ENCODE results near the gene COL6A1.
"Not testable (repeated sequence)": the region's sequence is repeated elsewhere in the genome, so short reads cannot be mapped to it uniquely, and the experiment has no call there.

The COL6A1 gene

GRCh38 chr21:45947296-45947695 is 34.3 kb upstream of the COL6A1 start:
- DNase-seq: no peak

GRCh38 chr21:45947716-45948255 is 33.8 kb upstream of the COL6A1 start:
- DNase-seq: no peak

GRCh38 chr21:45948576-45949141 is 32.9 kb upstream of the COL6A1 start:
- no peak for DNase-seq

DNA sequence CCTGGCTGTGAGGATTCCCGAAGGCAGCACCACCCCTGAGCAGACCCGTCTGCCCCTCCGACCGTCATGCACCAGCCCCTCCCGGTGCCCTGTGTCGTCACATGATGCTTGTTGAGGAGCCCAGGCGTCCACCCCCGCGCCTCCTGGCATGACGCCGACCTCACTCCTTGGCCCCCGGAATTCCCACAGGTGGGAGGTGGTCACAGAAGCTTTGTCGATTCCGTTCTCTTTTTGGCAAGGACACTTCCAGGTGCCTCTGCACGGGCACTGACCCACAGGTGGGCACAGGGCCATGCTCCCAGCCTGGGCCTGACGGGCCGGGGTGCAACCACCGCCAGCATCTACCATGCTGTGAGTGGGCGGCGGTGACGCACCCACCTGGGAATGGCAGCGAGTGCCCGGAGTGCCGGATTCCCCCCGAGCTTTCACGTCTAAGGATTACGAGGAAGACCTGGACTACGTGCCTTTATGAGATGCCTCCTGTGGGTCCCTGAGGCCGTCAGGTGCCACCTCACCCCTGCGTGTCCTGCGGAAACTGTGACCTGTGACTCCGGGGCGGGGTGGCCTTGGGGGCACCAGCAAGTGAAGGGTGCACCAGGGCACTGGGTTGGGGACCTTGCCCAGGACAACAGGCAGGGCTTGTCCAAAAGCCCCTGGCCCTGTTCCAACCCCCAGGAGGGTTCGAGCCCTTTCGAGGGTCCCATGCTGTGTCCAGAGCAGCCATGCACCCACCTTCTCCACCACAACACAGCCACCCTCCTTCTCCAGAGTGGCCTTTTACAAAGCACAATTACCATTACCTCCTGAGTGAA is 31.4 kb upstream of the COL6A1 start:
- no peak for DNase-seq

DNA sequence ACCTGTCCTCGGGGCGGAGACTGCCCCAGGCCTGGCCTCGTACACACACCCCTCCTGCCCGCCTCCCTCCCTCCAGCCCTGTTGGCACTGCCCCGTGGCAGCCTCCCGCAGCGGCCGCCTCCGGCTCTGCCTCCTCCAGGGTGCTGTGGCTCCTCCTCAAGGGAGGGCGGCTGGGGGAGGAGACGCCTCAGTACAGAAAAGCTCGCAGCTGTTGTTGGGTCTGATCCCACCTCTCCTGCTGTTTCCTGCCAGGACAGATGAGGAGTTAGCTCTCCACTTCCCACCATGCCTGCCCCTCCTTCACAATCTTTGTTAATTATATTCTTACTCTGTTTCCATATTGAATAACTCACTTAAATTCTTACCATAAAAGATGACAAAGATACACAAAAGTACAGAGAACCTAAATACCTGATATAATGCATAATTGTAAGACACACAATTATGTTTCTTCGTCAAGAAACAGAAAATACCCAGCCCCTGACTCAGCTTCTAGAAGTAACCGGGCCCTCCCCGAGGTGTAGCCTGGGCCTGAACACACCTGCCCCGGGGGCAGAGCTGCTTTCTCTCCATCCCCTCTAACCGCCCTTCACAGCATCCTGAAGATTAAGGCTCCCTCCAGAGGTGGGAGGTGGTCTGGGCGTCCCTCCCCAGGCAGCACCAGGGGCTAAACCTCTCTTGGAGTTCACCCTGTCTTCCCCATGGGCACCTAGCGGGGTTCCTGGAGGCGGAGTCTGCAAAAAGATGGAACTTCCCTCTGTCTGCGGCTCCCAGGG is 30.6 kb upstream of the COL6A1 start:
- no peak for DNase-seq

DNA sequence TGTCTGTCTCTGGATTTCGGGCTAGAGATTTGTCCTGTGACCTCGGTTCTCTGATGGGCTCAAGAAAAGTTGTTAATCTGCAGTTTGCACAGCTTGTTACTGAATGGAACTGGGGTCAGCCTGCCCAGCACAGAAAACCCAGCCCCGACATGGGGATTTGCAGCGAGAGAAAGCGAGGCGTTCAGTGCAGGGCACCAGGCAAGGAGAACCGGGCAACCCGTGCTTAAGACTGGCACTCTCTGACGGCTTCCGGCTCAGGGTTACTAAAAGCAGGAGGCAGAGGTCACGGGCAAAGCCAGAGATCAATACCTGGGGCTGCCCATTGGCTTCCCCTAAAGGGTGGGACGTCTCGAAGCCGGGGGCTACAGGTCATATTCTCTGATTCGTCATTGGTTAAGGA is 29.9 kb upstream of the COL6A1 start:
- DNase-seq: no peak

DNA sequence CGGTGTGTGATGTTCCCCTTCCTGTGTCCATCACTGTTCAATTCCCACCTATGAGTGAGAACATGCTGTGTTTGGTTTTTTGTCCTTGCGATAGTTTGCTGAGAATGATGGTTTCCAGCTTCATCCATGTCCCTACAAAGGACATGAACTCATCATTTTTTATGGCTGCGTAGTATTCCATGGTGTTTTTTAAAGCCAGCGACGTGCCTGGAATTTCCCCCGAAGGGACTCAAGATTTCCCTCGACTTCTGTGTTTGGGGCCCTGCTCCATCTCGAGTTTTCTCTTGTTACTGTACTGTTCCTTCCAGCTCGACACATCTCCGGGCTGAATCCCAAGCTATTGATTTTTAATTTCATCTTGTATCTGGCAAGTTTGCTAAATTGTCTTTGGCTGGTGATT is 29.0 kb upstream of the COL6A1 start:
- DNase-seq: not testable (repeated sequence)

DNA sequence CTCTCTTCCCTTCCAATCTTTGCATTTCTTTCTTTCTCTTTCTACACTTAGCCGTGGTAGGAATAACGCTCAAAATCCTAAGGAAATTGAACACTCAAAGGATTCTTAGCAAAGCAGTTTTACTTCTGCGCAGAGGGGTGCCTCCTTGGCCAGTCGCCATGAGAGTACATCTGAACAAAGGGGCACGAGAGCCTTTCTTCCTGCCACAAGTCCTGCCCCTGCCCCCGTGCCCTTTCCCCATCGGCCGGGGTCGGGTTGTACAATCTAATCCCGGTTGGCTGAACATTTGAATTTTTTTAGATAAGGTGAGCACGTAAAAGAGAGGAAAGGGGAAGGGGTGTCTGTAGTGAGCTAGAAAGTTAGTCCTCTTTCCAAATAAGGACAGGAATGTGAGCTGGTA is 28.6 kb upstream of the COL6A1 start:
- DNase-seq: no peak

- no peak for DNase-seq
Measured at GRCh38 chr21:45954261-45954660, 27.3 kb upstream of the COL6A1 start.

- DNase-seq: no peak
Measured at GRCh38 chr21:45954921-45955320, 26.6 kb upstream of the COL6A1 start.

DNA sequence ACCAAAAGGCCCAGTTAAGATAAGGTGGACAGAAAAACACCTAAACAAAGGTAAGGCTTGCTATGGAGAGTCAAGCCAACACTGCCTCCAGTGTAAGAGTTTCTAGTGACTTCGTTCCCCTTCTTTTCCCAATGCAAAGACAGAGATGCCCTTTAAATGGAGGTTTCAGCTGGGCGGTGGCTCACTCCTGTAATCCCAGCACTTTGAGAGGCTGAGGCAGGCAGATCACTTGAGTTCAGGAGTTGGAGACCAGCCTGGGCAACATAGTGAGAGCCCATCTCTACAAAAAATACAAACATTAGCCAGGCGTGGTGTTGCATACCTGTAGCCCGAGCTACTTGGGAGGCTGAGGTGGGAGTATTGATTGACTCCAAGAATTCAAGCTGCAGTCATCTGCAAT is 24.0 kb upstream of the COL6A1 start:
- DNase-seq: no peak

GRCh38 chr21:45957981-45958600 is 23.5 kb upstream of the COL6A1 start:
- no peak for DNase-seq

DNA sequence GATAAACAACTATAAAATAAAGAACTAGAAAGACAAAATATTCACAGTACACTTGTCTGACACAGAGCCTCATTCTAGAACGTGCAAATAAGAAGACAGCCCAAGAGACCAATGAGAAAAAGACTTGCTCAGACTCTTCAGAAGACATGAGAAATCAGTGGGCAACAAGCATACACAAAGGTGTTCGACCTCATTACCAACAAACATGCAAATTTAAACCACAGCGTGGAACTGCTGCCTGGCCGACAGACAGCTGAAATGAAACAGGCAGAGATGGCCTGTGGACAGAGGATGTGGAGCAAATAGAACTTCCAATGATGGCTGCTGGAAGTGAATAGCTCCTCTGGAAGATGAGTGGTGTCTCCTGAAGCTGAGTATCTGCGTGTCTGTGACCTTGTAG is 22.4 kb upstream of the COL6A1 start:
- no peak for DNase-seq

GRCh38 chr21:45959779-45960390 is 21.7 kb upstream of the COL6A1 start:
- DNase-seq: no peak

GRCh38 chr21:45961408-45961807 is 20.2 kb upstream of the COL6A1 start:
- not testable (repeated sequence) for DNase-seq

GRCh38 chr21:45962531-45963231 is 18.9 kb upstream of the COL6A1 start:
- no peak for DNase-seq

GRCh38 chr21:45963232-45963570 is 18.4 kb upstream of the COL6A1 start:
- no peak for DNase-seq

GRCh38 chr21:45964649-45965048 is 16.9 kb upstream of the COL6A1 start:
- DNase-seq: no peak

GRCh38 chr21:45965084-45965809 is 16.3 kb upstream of the COL6A1 start:
- DNase-seq: no peak

DNA sequence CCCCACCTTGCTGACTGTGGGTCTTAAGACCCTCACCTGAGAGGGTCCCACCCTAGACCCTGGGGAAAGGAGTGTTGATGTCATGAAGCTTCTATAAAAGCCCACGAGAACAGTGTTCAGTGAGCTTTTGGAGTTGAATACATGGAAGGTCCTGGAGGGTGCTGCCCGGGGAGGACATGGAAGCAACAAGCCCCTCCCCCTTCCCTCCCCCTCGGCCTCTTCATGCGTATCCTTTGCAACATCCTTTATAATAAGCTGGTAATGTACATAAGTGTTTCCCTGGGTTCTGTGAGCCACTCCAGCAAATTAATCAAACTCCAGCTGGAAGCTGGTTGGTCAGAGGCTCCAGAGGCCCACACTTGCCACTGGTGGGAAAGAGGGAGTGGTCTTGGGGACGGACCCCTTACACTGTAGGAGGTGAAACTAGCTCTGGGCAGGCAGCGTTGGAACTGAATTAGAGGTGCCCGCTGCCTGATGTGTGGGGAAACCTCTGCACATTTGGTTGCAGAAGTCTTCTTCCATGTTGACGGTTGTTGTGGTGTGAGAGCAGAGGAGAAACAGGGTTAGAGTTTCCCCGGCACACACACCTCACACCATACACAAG is 14.7 kb upstream of the COL6A1 start:
- no peak for DNase-seq

Measured in hippocampal formation (tissue), 2 donors.